ENCODE results near the gene TULP4.

The TULP4 gene

GRCh38 chr6:158270389-158271127, 41.7 kb upstream of the TULP4 start:
- ChIA-PET CTCF (no interaction called here), POLR2A (no interaction called here)

DNA sequence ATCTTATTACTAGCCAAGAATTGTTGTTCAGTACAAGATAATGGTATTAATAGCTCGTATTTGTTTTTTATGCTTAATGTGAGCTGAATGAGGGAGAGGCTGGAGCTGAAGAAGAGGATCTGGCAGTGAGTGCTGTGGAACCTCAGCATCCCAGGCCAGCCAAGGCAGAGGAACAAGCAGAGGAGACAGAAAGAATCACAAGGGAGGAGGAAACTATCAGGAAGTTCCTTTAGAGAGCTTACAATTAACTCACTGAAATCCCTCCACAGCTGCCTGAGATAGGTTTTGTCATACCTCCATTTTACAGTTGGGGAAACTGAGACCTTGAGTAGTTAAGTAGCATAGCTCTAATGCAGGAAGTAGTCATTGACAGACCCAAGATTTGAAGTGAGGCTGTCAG, 39.9 kb upstream of the TULP4 start:
- no peak for DNase-seq (ENCODE audit: extremely low spot score)
- ChIA-PET POLR2A (no interaction called here), CTCF (interaction anchor here (0.6 to 1.2 kb wide), 2 partner anchors 13 to 41 kb away, joined by 3 read pairs; no protein-coding TSS in a partner anchor)
- TF ChIP-seq CTBP1 (IDR thresholded peaks at IDR 0.05; ENCODE audit: borderline replicate concordance) = no peak

More at GRCh38 chr6:158270389-158271127, 41.7 kb upstream of the TULP4 start:
- no peak for TF ChIP-seq HDGF (IDR thresholded peaks at IDR 0.05; ENCODE audit: borderline replicate concordance)
- no peak for TF ChIP-seq NFRKB (IDR thresholded peaks at IDR 0.05)
- TF ChIP-seq PKNOX1 (IDR thresholded peaks at IDR 0.05) = no peak
- no peak for TF ChIP-seq BHLHE40 (IDR thresholded peaks at IDR 0.05; ENCODE audit: borderline replicate concordance)
- no peak for TF ChIP-seq ARNT (IDR thresholded peaks at IDR 0.05)
- TF ChIP-seq FOXM1 (IDR thresholded peaks at IDR 0.05; ENCODE audit: borderline replicate concordance) = no peak
- TF ChIP-seq L3MBTL2 (conservative IDR thresholded peaks at IDR 0.05) = no peak
- no peak for TF ChIP-seq TARDBP (IDR thresholded peaks at IDR 0.05)
- no peak for TF ChIP-seq FOXK2 (IDR thresholded peaks at IDR 0.05)
- TF ChIP-seq CTBP1 (IDR thresholded peaks at IDR 0.05; ENCODE audit: borderline replicate concordance) = no peak
- TF ChIP-seq SUZ12 (IDR thresholded peaks at IDR 0.05) = no peak
- no peak for TF ChIP-seq ELF4 (IDR thresholded peaks at IDR 0.05)
- no peak for TF ChIP-seq FOXA1 (IDR thresholded peaks at IDR 0.05)
- no peak for TF ChIP-seq LEF1 (IDR thresholded peaks at IDR 0.05; ENCODE audit: borderline replicate concordance)
- TF ChIP-seq ZNF384 (IDR thresholded peaks at IDR 0.05) = no peak
- TF ChIP-seq SP1 (IDR thresholded peaks at IDR 0.05) = no peak
- DNase-seq (ENCODE audit: extremely low spot score) = no peak

- ChIA-PET CTCF (no interaction called here), POLR2A (no interaction called here)
- TF ChIP-seq ARNT (IDR thresholded peaks at IDR 0.05) = no peak
- no peak for TF ChIP-seq SUZ12 (IDR thresholded peaks at IDR 0.05)
- TF ChIP-seq FOXK2 (IDR thresholded peaks at IDR 0.05) = no peak
- no peak for TF ChIP-seq NFRKB (IDR thresholded peaks at IDR 0.05)
- no peak for DNase-seq (ENCODE audit: extremely low spot score)
These were observed 34.3 kb upstream of the TULP4 start for GRCh38 chr6:158278004-158278403.

- ChIA-PET CTCF (no interaction called here), POLR2A (no interaction called here)
- no peak for DNase-seq (ENCODE audit: extremely low spot score)
- TF ChIP-seq ELF4 (IDR thresholded peaks at IDR 0.05) (no peak), SUZ12 (IDR thresholded peaks at IDR 0.05) (no peak), HDGF (IDR thresholded peaks at IDR 0.05; ENCODE audit: borderline replicate concordance) (no peak), PKNOX1 (IDR thresholded peaks at IDR 0.05) (no peak), BHLHE40 (IDR thresholded peaks at IDR 0.05; ENCODE audit: borderline replicate concordance) (no peak), ARNT (IDR thresholded peaks at IDR 0.05) (no peak), SP1 (IDR thresholded peaks at IDR 0.05) (no peak), FOXM1 (IDR thresholded peaks at IDR 0.05; ENCODE audit: borderline replicate concordance) (no peak), FOXA1 (IDR thresholded peaks at IDR 0.05) (no peak), CTBP1 (IDR thresholded peaks at IDR 0.05; ENCODE audit: borderline replicate concordance) (no peak), L3MBTL2 (conservative IDR thresholded peaks at IDR 0.05) (no peak)
These were observed 32.6 kb upstream of the TULP4 start for GRCh38 chr6:158279615-158280014.

DNA sequence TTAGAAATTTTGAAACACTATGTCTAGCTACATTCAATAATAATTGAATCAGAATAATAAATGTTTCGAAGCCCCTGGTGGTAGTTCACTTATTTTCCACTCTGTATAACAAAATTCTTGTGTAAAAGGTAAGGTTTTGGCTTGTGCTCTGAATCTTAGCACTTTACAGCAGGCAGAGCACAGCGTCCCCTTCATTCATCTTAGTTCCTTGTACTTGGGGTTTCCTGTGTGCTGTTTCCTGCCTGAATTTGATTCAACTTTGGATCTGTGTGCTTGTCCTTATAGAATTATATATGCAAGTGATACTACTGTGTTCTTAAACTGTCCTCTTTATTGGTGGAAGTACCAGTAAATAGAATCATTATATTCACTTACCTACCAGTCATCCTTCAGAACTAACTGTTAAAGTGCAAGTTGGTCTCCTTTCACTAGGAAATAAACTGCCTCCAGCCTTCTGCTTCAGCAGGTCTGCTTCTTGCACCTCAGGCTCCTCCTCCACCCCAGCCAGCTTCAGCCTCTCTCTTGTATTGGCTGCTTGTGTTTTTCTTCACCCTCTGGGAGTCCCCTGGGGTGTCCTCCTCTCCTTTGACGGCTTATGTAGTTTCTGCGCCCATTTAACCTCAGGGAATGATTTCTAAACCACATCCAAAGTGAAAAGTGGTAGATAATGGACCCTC, 28.8 kb upstream of the TULP4 start:
- TF ChIP-seq ZNF384 (IDR thresholded peaks at IDR 0.05) (no peak), L3MBTL2 (conservative IDR thresholded peaks at IDR 0.05) (no peak), ELF4 (IDR thresholded peaks at IDR 0.05) (no peak), SUZ12 (IDR thresholded peaks at IDR 0.05) (no peak), HDGF (IDR thresholded peaks at IDR 0.05; ENCODE audit: borderline replicate concordance) (no peak)
- DNase-seq (ENCODE audit: extremely low spot score) = no peak
- ChIA-PET CTCF (no interaction called here), POLR2A (no interaction called here)

DNA sequence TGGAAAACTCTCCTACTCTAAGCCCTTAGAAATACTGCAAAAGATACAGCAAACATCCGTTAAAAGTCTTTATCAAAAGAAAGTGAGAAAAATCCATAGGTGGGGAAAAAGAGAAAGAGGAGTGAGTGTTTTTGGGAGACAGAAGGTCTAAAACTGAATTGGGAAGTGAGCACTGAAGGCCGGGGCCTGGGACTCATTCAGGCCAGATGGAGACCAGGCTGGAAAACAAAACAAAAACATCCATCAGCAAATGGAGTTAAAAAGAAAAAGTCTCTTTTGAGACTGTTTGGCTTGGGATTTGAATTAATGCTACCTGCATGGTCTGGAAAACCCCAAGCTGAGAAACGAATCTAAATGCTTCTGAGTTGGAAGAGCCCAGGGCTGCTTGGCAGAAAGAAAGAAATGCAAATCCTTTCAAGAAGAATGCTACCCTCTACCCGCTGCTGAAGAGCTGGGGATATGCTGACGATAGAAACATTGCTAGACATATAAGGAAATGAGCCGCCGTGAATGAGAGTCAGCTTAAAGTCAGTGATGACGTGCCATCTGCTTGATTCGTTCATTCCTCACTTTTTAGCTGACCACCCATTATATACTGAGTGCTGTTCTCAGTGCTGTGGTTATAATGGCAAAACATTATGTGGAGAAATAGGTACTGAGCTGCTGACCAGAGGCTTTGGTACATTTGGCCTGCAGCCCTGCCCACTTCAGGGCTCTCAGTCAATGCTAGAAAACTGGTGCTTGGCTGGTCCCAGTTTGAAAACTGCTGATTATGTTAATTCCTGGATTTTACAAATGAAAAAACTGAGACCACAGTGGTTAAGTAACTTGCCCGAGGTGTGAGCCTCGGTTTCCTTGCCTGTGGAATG, 28.0 kb upstream of the TULP4 start:
- ChIA-PET CTCF (interaction anchor here (1.1 kb wide), 1 partner anchor 11 kb away, joined by 3 read pairs; no protein-coding TSS in a partner anchor), POLR2A (no interaction called here)
- no peak for TF ChIP-seq SP1 (IDR thresholded peaks at IDR 0.05)
- no peak for DNase-seq (ENCODE audit: extremely low spot score)
